Thyroid gland (tissue), 4 donors: ENCODE measurements around the gene IFNA8.

ENCODE experiments used
- POLR2A ChIP-seq, 2 donors: fragments of 450-650 bp; IDR thresholded peaks; one replicate each; pipeline ENCODE4 v1.6.1; 2017; ENCODE audit warnings: antibody characterized with exemption in 2 of 2, mild to moderate bottlenecking in 2 of 2, moderate library complexity in 1 of 2
- TF ChIP-seq, protein P1 (sequence below), 6 experiments: fragments of 200-600 bp in 3 of 6; fragments of 450-650 bp in 3 of 6; sonication (generic) in 3 of 6; IDR thresholded peaks; one replicate each; pipeline ENCODE4 v1.5.1; 2016 to 2019; ENCODE audit warnings: antibody characterized with exemption in 6 of 6, mild to moderate bottlenecking in 2 of 6, inconsistent platforms in 1 of 6, moderate library complexity in 1 of 6

DNA sequence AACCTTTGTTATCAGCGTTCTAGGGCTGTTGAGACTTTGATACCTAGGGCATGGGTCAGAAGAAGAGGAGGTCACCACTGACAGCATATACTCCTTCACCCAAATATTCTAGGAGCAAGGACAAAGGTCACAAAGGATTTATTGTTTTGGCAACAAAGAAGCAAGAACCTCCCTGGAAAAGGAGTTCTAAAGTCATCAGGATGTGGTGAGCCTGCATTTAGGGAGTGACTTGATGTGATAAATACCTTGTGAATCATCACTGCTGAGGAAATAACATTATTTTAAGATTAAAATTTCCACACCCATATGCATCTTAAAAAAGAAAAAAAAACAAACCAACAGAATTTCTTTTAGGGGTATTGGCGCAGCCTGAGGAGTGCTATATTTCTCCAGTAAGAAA lies 45.2 kb downstream of the IFNA8 start:
- TF ChIP-seq, protein P1, sequence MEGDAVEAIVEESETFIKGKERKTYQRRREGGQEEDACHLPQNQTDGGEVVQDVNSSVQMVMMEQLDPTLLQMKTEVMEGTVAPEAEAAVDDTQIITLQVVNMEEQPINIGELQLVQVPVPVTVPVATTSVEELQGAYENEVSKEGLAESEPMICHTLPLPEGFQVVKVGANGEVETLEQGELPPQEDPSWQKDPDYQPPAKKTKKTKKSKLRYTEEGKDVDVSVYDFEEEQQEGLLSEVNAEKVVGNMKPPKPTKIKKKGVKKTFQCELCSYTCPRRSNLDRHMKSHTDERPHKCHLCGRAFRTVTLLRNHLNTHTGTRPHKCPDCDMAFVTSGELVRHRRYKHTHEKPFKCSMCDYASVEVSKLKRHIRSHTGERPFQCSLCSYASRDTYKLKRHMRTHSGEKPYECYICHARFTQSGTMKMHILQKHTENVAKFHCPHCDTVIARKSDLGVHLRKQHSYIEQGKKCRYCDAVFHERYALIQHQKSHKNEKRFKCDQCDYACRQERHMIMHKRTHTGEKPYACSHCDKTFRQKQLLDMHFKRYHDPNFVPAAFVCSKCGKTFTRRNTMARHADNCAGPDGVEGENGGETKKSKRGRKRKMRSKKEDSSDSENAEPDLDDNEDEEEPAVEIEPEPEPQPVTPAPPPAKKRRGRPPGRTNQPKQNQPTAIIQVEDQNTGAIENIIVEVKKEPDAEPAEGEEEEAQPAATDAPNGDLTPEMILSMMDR (IDR thresholded peaks at IDR 0.05) = no peak
- no peak for TF ChIP-seq POLR2A (IDR thresholded peaks at IDR 0.05)
